PC-9 (cell line): ENCODE measurements around the gene TMEM9B. TPM values are rescaled to one million over a fixed set of nuclear protein-coding genes. Genes with fewer than 3 reads are reported as not detected.

Source experiments
- BruUV-seq: library from RNA; stranded (reverse); fragments of 400-500 nt; replicated peaks from 2 replicates; lab custom pipeline; 2021; lab: Mats Ljungman, UMichigan
- CTCF ChIA-PET: fragments of 300-600 bp; sonication (Branson Sonifier 250); formaldehyde crosslinking; loops from one replicate; lab custom pipeline; 2022; ENCODE audit warnings: antibody characterized with exemption; lab: Charles Lee
- POLR2A ChIA-PET: fragments of 300-600 bp; sonication (Branson Sonifier 250); formaldehyde crosslinking; loops from one replicate; lab custom pipeline; 2022; ENCODE audit warnings: antibody characterized with exemption; ENCODE audit not compliant: unreplicated experiment; lab: Charles Lee
- DNase-seq, 2 experiments: peaks; one replicate each; pipeline versions ENCODE4 v3.0.0 to v3.0.0-alpha.2; 2015 to 2022; ENCODE audit warnings: mixed read lengths in 1 of 2
- H2AFZ ChIP-seq: fragments of 200-600 bp; sonication (generic); 2 replicates; pipeline ENCODE4 v1.8.1; 2017; ENCODE audit warnings: antibody characterized with exemption
- H3F3A ChIP-seq: fragments of 200-600 bp; sonication (generic); 2 replicates; pipeline ENCODE4 v1.8.1; 2017; ENCODE audit warnings: antibody characterized with exemption, mild to moderate bottlenecking, low read depth; ENCODE audit not compliant: insufficient read depth
- H3K27ac ChIP-seq: fragments of 200-600 bp; sonication (generic); 2 replicates; pipeline ENCODE4 v1.6.1; 2016; ENCODE audit warnings: mixed run types
- H3K27me3 ChIP-seq: fragments of 200-600 bp; sonication (generic); 2 replicates; pipeline ENCODE4 v1.6.1; 2016; ENCODE audit warnings: low read depth, mixed run types; ENCODE audit not compliant: insufficient read depth
- H3K36me3 ChIP-seq: fragments of 200-600 bp; sonication (generic); 2 replicates; pipeline ENCODE4 v1.6.1; 2016; ENCODE audit warnings: low read depth, mixed run types
- H3K4me1 ChIP-seq: fragments of 200-600 bp; sonication (generic); replicated peaks from 2 replicates; pipeline ENCODE4 v1.6.1; 2016; ENCODE audit warnings: mixed run types; ENCODE audit not compliant: insufficient read depth
- H3K4me2 ChIP-seq: fragments of 200-600 bp; sonication (generic); 2 replicates; pipeline ENCODE4 v1.6.1; 2017; ENCODE audit warnings: mixed run types
- H3K4me3 ChIP-seq: fragments of 200-600 bp; sonication (generic); 2 replicates; pipeline ENCODE4 v1.6.1; 2016; ENCODE audit warnings: mixed run types
- H3K79me2 ChIP-seq: fragments of 200-600 bp; sonication (generic); 2 replicates; pipeline ENCODE4 v1.6.1; 2017; ENCODE audit warnings: low read depth, mixed run types
- H3K9me2 ChIP-seq: fragments of 200-600 bp; sonication (generic); 2 replicates; pipeline ENCODE4 v1.8.1; 2017; ENCODE audit warnings: mild to moderate bottlenecking; ENCODE audit not compliant: insufficient read depth
- H3K9me3 ChIP-seq: fragments of 200-600 bp; sonication (generic); 2 replicates; pipeline ENCODE4 v1.8.1; 2016; ENCODE audit warnings: low read depth; ENCODE audit not compliant: insufficient read depth
- H4K20me1 ChIP-seq: fragments of 200-600 bp; sonication (generic); 2 replicates; pipeline ENCODE4 v1.8.1; 2017; ENCODE audit not compliant: insufficient read depth
- CTCF ChIP-seq: fragments of 200-600 bp; sonication (generic); conservative IDR thresholded peaks from 2 replicates; pipeline ENCODE4 v1.6.1; 2017; ENCODE audit warnings: mixed run types, antibody characterized with exemption, mild to moderate bottlenecking, moderate library complexity
- EZH2 ChIP-seq: fragments of 200-600 bp; sonication (generic); IDR thresholded peaks from 2 replicates; pipeline ENCODE4 v1.8.0; 2017; ENCODE audit warnings: antibody characterized with exemption, low read depth
- intact Hi-C: fragments of 100-400 bp; cut with micrococcal nuclease; formaldehyde crosslinking; loops from one replicate; pipeline ENCODE4 v1.10.0; 2022; ENCODE audit not compliant: unreplicated experiment
- total RNA-seq: library from RNA; stranded (reverse); gene quantifications from 2 replicates; pipeline ENCODE4 v1.2.3, GENCODE V29; 2021

Gene TMEM9B
- total RNA-seq, 1 experiment from 2014 or later, result 13.4 TPM

GRCh38 chr11:8973121-8973520 is 8.9 kb upstream of the TMEM9B start:
- Histone ChIP-seq H3K4me1 (no peaks in the 10 kb centered on the region), H3K4me2 (no peak overlapping the region), H2AFZ (no peak overlapping the region), H3K36me3 (no peaks in the 10 kb centered on the region), H3K9me3 (no peaks in the 10 kb centered on the region), H3K4me3 (no peak overlapping the region), H3K27ac (no peak overlapping the region), H3K27me3 (no peaks in the 10 kb centered on the region), H3F3A (no peaks in the 10 kb centered on the region), H3K9me2 (no peaks in the 10 kb centered on the region), H4K20me1 (no peaks in the 10 kb centered on the region), H3K79me2 (no peaks in the 10 kb centered on the region)
- TF ChIP-seq CTCF (no peak), EZH2 (no peak)
- DNase-seq, result no peak
- intact Hi-C loops, result no loop called here
- CTCF ChIA-PET, result no interaction called here
- BruUV-seq, result no TSS peak
- POLR2A ChIA-PET, result no interaction called here

GRCh38 chr11:8971924-8972316 is 7.7 kb upstream of the TMEM9B start:
- Histone ChIP-seq H3K9me2 (no peaks in the 10 kb centered on the region), H4K20me1 (no peaks in the 10 kb centered on the region), H2AFZ (no peak overlapping the region), H3K79me2 (no peaks in the 10 kb centered on the region), H3K4me3 (no peak overlapping the region), H3K4me2 (no peak overlapping the region), H3K4me1 (no peaks in the 10 kb centered on the region), H3K9me3 (no peaks in the 10 kb centered on the region), H3K36me3 (no peaks in the 10 kb centered on the region), H3F3A (no peaks in the 10 kb centered on the region), H3K27ac (no peak overlapping the region), H3K27me3 (no peaks in the 10 kb centered on the region)
- intact Hi-C loops, result no loop called here
- no peak for DNase-seq
- no TSS peak for BruUV-seq
- TF ChIP-seq EZH2, result no peak
- no peak for TF ChIP-seq CTCF
- ChIA-PET CTCF (no interaction called here), POLR2A (no interaction called here)

- no peak overlapping the region for H3K4me2 ChIP-seq
- no peaks in the 10 kb centered on the region for H3K27me3 ChIP-seq
- intact Hi-C loops, result no loop called here
- CTCF ChIA-PET, result no interaction called here
- no peaks in the 10 kb centered on the region for H3K9me2 ChIP-seq
- no peak overlapping the region for H3K27ac ChIP-seq
- H4K20me1 ChIP-seq, result no peaks in the 10 kb centered on the region
- no peaks in the 10 kb centered on the region for H3K36me3 ChIP-seq
- no peak overlapping the region for H2AFZ ChIP-seq
- no peaks in the 10 kb centered on the region for H3F3A ChIP-seq
- H3K79me2 ChIP-seq, result no peaks in the 10 kb centered on the region
- DNase-seq, result no peak
- no peak for TF ChIP-seq CTCF
- no peak for TF ChIP-seq EZH2
- POLR2A ChIA-PET, result no interaction called here
- no peak overlapping the region for H3K4me3 ChIP-seq
- no peaks in the 10 kb centered on the region for H3K9me3 ChIP-seq
- H3K4me1 ChIP-seq, result no peaks in the 10 kb centered on the region
- BruUV-seq, result no TSS peak
Measured at GRCh38 chr11:8971196-8971923, 7.1 kb upstream of the TMEM9B start.
